HAP-1 (cell line): Measurements from ENCODE around the gene LKAAEAR1.

ENCODE experiments used
- DNase-seq, 2 experiments: peaks; one replicate each; pipeline ENCODE4 v3.0.0-alpha.2; 2016 to 2020; ENCODE audit warnings: low spot score in 2 of 2
- H3K27me3 ChIP-seq: fragments of 250-450 bp; sonication (Bioruptor Pico); 2 replicates; pipeline ENCODE4 v1.5.1; 2020; ENCODE audit warnings: low read depth, mild to moderate bottlenecking, moderate library complexity
- H3K36me3 ChIP-seq: fragments of 250-450 bp; sonication (Bioruptor Pico); replicated peaks from 2 replicates; pipeline ENCODE4 v1.5.1; 2020; ENCODE audit warnings: mild to moderate bottlenecking
- H3K4me1 ChIP-seq: fragments of 250-450 bp; sonication (Bioruptor Pico); 2 replicates; pipeline ENCODE4 v1.5.1; 2020; ENCODE audit warnings: mild to moderate bottlenecking
- H3K4me3 ChIP-seq: fragments of 250-450 bp; sonication (Bioruptor Pico); 2 replicates; pipeline ENCODE4 v1.5.1; 2020; ENCODE audit warnings: mild to moderate bottlenecking, moderate library complexity
- H3K9me3 ChIP-seq: fragments of 250-450 bp; sonication (Bioruptor Pico); 2 replicates; pipeline ENCODE4 v1.5.1; 2020; ENCODE audit warnings: mild to moderate bottlenecking, moderate library complexity
- in situ Hi-C: fragments of 300-500 bp; cut with MboI; formaldehyde crosslinking; loops from 3 replicates; pipeline ENCODE4 v1.14.3; 2020; ENCODE audit warnings: low sequenced_read_pairs, inconsistent platforms, mixed read lengths

LKAAEAR1 gene

DNA sequence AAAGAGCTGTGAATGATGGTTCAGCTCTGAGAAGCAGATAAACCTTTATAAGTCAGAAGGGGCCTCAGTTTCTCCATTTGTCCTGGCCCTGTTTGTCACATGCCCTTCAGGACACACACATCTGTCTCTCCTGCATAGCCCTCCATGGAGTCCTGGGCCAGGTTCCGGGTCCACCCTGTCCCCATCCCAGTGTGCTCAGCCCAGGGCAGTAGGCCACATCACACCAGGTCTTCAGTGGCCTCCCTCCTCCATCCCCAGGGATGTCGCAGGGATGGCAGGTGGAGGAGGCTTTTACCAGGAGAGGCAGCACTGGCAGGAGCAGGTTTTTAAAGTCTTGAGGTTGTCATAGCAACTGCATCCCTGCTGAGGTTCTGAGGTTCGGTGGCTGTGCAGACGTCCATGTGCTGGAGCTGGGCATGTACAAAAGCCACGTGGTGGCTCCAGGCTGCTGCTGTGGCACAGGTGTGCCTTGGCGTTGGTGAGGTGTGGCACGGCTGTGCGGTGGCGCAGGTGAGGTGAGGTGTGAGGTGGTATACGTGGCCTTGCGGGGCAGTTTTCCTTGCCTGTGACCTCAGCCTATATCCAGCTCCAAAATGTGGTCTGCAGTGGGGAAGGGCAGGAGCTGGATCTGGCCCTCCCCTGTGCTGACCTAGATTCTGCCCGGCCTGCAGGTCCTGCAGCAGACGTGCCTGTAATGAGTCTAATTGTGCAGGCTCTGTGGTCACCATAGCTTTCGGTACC lies 31.1 kb upstream of the LKAAEAR1 start:
- DNase-seq, result no peak
- Histone ChIP-seq H3K4me1 (no peaks in the 10 kb centered on the region), H3K9me3 (no peaks in the 10 kb centered on the region), H3K4me3 (no peak overlapping the region), H3K27me3 (no peaks in the 10 kb centered on the region), H3K36me3 (no peaks in the 10 kb centered on the region)
- in situ Hi-C loops, result no loop called here

DNA sequence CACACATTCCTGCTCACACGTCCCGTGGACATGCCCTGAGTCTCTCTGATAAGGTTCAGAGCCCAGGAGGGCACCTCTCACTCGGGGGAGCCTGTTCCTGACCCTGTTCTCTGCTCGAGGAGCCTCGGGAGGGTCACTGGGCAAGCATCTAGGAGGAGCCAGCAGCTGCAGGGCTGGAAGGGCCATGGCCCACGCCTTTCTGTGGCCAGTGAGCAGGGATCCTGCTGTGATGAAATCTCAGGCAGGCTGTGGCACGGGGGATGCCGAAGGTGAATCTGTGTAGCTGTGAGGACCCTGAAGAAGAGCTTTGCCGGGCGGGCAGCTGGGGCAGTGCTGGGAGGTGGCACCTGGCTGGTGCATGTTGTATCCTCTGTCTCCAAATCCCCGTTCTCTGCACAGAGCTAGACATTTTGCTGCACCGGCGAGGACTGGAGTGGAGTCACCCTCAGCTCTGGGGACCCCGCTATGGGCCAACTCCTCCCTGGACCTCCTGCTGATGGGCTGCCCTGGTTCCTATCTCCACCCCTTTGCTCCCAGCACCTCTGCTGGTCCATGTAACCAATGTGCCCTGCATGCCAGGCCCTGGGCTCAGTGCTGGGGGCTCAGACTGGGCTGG lies 30.3 kb upstream of the LKAAEAR1 start:
- DNase-seq, result no peak
- Histone ChIP-seq H3K9me3 (no peaks in the 10 kb centered on the region), H3K27me3 (no peaks in the 10 kb centered on the region), H3K4me1 (no peaks in the 10 kb centered on the region), H3K36me3 (no peaks in the 10 kb centered on the region), H3K4me3 (no peak overlapping the region)
- in situ Hi-C loops, result no loop called here

DNA sequence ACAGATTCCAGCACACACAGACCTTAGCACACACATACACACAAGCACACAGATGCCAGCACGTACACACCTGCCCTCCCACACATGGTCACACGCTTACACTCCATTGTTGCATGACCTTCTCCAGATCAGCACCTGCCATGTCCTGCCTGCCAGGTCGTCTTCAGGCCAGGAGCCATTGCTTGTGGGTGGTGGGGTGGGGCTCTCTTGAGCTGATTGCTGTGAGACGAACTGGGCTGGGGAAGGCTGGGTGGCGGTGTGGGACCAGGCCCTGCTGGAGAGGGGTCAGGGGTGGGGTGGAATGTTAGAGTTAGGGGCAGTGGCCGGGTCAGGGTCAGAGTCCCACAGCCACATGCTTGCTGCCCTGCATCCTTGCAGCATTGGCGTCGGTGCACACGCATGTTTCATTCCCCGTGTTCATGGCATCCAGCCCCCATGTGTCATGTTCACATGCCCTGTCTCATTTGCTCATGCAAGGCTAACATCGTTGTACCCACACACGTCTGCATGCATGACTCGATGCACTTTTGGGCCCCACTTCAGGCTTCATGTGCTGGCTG lies 29.7 kb upstream of the LKAAEAR1 start:
- H3K27me3 ChIP-seq, result no peaks in the 10 kb centered on the region
- H3K4me3 ChIP-seq, result no peak overlapping the region
- no peaks in the 10 kb centered on the region for H3K9me3 ChIP-seq
- in situ Hi-C loops, result no loop called here
- H3K4me1 ChIP-seq, result no peaks in the 10 kb centered on the region
- DNase-seq, result no peak
- no peaks in the 10 kb centered on the region for H3K36me3 ChIP-seq

DNA sequence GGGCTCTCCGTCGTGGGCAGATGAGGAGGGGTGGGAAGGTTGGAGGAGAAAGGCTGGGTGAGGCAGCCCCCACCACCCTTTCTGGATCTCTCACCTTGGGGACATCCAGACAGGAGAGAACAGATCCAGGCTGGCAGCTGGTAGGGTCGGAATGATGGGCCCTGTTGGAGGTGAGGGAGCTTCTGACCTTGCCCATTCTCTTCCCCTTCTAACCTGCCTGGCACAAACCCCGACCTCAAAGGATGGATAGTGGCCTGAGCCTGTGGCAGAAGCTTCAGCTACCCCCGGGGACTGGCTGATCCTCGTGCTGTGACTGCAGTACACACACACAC lies 29.2 kb upstream of the LKAAEAR1 start:
- H3K27me3 ChIP-seq, result no peaks in the 10 kb centered on the region
- DNase-seq, result no peak
- H3K4me1 ChIP-seq, result no peaks in the 10 kb centered on the region
- no peak overlapping the region for H3K4me3 ChIP-seq
- in situ Hi-C loops, result no loop called here
- no peaks in the 10 kb centered on the region for H3K36me3 ChIP-seq
- no peaks in the 10 kb centered on the region for H3K9me3 ChIP-seq

DNA sequence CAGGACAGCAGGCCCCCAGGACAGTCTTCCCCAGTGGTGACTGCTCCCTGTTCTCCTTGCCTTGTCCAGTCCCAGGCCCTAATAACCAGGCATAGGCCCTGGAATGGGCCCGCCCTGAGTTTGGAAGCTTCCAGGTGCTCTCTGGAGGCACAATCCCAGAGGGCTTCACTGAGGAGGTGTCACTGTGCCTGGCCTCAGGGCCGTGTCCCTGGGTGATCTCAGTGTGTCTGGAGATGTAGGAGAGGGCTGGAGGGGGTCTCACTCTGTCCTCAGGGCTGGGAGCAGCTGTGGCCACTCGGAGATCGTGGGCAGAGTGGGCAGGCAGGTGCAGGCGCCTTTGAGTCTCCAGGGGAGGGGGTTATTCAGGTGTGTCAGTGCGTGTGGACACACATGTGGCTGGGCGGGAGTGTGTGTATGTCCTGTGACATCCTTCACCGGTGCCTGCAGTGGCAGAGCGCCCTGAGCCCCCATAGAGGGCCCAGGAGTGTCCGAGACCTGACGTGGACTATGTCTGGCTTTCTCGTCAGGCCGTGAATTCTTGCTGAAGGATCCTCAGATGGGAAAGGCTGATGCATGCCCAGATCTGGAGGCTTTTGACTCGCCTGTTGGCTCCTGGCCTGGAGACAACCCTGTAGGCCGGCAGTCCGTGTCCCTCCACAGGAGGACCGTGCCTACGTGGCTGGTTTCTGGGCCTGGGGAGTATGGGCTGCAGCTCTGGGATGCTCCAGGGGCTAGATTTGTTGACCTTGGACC lies 28.7 kb upstream of the LKAAEAR1 start:
- Histone ChIP-seq H3K27me3 (no peaks in the 10 kb centered on the region), H3K4me3 (no peak overlapping the region), H3K36me3 (no peaks in the 10 kb centered on the region), H3K9me3 (no peaks in the 10 kb centered on the region), H3K4me1 (no peaks in the 10 kb centered on the region)
- no peak for DNase-seq
- in situ Hi-C loops, result no loop called here

DNA sequence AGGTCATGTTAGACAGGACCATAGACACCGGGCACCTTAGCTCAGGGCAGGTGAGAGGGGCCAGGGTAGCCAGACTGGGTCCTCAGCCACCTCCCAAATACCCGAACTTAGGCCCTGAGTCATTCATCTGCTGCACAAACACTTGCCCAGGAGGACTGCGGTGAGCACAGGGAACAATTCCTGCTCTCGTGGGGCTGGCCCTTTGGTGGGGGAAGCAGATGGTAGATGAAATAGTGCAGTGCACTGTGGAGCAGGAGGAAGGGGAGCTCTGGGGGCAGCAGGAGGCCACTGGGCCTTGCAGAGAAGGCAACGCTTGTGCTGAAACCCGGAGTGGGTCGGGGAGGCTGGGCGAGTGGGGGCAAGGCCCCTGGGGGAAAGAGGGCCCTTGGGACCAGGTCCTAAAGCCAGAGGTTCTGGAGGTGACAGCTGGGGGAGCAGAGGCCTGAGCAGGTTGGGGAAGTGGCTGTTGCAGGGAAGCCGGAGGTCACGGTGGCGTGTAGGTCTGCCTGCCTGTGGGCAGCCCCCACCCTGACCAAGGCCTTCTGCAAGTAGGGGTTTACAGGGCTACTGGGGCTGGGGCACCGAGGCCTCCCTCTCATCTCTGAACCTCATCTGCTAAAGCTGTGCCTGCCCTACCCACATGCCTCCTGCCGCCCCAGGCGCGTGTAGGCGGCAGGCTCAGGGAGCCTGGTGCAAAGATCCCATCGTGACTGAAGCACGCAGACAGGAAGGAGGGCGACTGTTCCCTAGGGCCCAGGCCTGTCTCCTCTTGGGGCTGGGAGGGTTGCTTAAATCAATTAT lies 27.8 kb upstream of the LKAAEAR1 start:
- DNase-seq, result peak in 1 of 2 experiments; percentile 6
- no peaks in the 10 kb centered on the region for H3K4me1 ChIP-seq
- in situ Hi-C loops, result no loop called here
- no peak overlapping the region for H3K4me3 ChIP-seq
- no peaks in the 10 kb centered on the region for H3K9me3 ChIP-seq
- no peaks in the 10 kb centered on the region for H3K27me3 ChIP-seq
- no peaks in the 10 kb centered on the region for H3K36me3 ChIP-seq

DNA sequence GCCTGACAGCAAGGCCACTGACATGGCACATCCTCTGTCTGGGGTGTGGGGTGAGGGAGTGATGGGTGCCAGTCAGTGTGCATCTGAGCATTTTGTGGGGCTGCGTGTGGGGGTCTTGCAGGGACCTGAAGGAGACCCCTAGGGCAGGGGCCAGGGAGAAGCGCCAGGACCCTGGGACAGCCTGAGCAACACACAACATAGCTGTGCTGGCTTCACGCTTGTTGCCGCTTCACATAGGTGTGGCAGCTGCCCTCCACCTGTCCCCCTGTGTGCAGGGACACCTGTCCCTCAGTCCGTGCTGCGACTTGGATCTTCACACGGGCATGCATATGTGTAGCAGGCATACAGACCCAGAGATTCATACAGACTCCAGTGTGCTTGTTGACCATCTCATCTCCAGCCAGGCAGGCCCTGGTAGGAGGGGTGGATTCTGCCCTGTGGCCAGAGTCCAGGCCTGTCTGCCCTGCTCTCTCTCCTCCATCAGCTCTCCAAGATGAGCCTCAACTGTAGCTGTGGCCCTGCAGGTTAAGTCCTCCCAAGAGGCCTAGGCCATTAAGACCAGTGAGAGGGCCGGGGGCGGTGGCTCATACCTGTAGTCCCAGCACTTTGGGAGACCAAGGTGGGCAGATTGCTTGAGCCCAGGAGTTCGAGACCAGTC lies 26.3 kb upstream of the LKAAEAR1 start:
- Histone ChIP-seq H3K4me1 (no peaks in the 10 kb centered on the region), H3K9me3 (no peaks in the 10 kb centered on the region), H3K4me3 (no peak overlapping the region), H3K36me3 (no peaks in the 10 kb centered on the region), H3K27me3 (no peaks in the 10 kb centered on the region)
- DNase-seq, result no peak
- in situ Hi-C loops, result no loop called here

DNA sequence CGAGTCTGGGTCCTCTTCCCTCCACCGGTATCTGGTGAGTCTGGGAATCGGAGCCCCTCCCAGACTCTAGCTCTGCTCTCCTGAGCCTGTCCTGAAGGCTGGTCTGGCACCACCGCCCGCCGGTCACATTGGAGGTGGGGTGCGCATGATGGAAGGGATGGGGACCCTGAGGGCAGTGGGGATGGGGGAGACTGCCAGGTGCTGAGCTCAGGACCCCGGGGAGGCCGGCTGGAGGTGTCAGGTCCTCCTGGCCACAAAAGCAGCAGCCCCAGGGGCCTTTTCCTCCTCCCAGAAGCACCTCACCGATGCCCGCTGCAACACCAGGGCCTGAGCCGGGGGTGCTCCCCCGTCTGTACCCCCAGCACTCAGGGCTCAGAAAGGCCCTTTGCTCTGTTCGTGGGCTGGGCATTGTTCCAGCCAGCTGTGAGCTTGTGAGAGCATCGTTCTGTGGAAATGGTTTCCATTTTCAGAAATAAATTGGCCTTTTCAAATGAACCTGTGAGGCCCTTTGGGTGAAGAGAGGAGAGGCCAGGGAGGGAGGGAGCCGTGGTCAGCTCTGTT lies 25.7 kb upstream of the LKAAEAR1 start:
- no peaks in the 10 kb centered on the region for H3K9me3 ChIP-seq
- H3K36me3 ChIP-seq, result no peaks in the 10 kb centered on the region
- no peak overlapping the region for H3K4me3 ChIP-seq
- in situ Hi-C loops, result no loop called here
- no peak for DNase-seq
- H3K4me1 ChIP-seq, result no peaks in the 10 kb centered on the region
- no peaks in the 10 kb centered on the region for H3K27me3 ChIP-seq

DNA sequence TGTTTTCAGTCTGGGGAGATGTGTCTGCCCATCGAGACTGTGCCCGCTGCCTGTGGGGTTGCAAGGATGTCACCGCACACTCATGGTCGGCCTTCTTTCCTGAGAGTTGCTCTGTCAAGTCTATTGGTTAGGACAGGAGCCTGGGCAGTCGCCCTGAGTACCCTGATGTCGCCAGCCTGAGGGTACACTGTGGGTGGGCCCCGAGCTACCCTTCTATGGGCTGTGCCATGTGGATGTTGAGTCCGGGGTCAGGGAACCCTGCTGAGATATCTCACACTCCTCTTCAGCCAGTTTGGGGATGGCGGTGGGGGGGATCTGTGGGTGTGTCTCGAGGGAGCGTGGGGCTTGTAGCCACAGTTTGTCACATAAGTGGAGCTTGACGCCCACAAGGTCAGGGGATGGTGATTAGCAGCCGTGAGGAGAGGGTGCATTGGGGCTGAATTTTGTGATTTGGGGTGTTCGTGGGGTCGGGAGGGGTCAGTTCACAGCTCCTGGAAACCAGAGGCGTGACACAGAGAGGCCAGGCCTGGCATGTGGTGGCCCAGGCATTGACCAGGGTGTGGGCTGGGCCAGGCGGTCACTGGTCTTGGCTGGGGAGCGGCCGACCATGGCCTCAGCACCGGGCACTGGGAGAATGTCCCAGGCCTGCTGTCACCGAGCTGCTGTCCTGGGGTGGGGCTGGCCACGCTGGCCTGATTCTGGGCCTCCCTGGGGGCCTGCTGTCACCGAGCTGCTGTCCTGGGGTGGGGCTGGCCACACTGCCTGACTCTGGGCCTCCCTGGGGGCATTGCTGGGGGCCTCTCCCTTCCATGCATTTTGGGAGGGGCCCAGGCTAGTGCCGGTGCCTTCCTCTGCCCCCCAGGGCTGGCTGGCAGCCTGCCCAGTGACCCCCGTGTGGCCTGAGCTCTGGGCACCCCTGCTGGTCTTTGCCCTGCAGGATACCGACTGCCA lies 24.8 kb upstream of the LKAAEAR1 start:
- H3K4me3 ChIP-seq, result no peak overlapping the region
- H3K4me1 ChIP-seq, result no peaks in the 10 kb centered on the region
- in situ Hi-C loops, result no loop called here
- no peaks in the 10 kb centered on the region for H3K36me3 ChIP-seq
- no peaks in the 10 kb centered on the region for H3K27me3 ChIP-seq
- H3K9me3 ChIP-seq, result no peaks in the 10 kb centered on the region
- no peak for DNase-seq

DNA sequence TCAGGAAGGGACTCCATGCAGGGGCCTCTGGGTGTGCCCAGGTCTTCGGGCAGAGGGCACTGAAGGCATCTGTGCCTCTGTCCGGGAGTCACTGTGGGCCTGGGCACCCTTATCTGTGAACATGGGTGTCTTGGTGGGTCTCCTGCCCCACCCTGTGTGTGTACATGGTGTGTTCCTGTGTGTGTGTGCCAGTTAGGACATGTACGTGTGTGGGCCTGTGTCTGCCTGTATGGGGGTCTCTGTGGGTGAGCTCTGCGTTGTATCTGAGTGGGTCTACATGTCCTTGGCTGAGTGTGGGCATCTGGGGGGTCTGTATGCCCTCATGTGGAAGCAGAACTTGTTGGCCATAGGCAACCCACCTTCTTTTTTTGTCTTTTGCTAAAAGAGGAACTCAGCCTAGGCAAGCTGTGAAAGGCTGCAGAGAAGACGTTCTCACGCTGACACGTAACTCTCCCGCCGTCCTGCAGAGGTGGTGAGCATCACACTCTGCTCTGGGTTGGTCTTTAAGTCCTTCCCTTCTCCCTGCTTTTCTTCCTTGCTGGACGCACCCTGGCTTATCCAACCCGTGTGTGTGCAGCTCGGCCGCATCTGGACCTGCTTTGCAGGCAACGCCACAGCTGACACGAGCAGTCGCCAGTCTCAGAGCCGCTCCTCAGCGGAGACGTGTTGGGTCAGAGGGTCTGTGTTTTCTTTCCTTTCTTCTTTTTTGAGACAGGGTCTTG lies 23.7 kb upstream of the LKAAEAR1 start:
- no peak overlapping the region for H3K4me3 ChIP-seq
- no peaks in the 10 kb centered on the region for H3K27me3 ChIP-seq
- no peaks in the 10 kb centered on the region for H3K9me3 ChIP-seq
- peaks cover 3% of the 10 kb centered on the region; the same call in 1 of the 2 replicates for H3K4me1 ChIP-seq
- in situ Hi-C loops, result no loop called here
- H3K36me3 ChIP-seq, result no peaks in the 10 kb centered on the region
- no peak for DNase-seq

DNA sequence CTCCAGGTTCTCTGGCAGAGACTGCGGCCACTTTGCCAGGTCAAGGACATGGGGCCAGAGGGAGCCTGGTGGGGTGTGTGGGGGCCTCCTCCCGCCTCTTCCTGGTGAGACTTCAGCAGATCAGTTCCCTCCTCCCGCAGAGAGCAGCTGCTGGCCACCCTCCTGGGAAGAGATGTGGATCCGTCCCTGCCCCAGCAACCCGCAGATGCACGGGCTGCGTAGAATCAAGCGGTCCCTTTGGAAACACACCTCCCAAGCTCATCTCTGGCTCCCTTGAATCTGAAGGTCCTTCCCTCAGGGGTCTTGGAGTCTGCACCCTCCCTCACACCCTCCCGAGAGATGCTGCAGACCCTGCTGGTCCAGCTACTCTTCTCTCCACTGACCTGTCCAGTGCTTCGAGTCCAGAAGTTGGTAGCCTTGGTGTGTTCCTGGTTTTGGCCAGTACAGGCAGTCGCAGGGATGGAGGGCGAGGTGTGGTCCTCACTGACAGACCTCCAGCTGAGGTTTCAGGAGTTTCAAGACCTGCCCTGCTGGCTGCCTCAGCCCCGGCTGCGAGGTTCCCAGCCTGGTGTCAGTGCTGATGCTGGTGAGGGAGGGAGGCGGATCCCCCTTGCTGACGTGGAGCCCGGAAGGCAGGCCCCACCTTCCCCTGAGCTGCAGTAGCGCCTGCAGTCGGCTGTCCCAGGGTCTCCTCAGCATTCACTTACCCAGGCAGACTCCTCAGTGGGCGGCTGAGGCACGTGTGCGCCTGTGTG lies 23.0 kb upstream of the LKAAEAR1 start, which contains the start of gene NPBWR2:
Gene NPBWR2 (minus strand): TSS at position 585 of the 755 bp plus-strand sequence. CDS start 734 bp downstream, outside the sequence.
- peaks cover 5% of the 10 kb centered on the region; the same call in 1 of the 2 replicates for H3K4me1 ChIP-seq
- in situ Hi-C loops, result no loop called here
- H3K9me3 ChIP-seq, result no peaks in the 10 kb centered on the region
- no peak within 1 kb of the TSS for H3K4me3 ChIP-seq
- peak in 1 of 2 experiments; percentile 5 for DNase-seq
- H3K27me3 ChIP-seq, result no peaks in the 10 kb centered on the region
- H3K36me3 ChIP-seq, result no peaks in the 10 kb centered on the region
